Lung (tissue), 12 donors: ENCODE data around the gene KBTBD4. TPM values are rescaled to one million over a fixed set of nuclear protein-coding genes. Genes with fewer than 3 reads are reported as not detected.

Source experiments
- ATAC-seq: fragments of 200-7000 bp; cut with Tn5 transposase; one replicate; pipeline ENCODE4 v1.9.1; 2020; ENCODE audit warnings: moderate number of reproducible peaks; ENCODE audit not compliant: insufficient read depth, low FRiP score
- DNase-seq, 3 donors: peaks; one replicate each; pipeline ENCODE4 v3.0.0-alpha.2; 2013 to 2017
- H3K27ac ChIP-seq, 2 donors: one replicate each; pipeline ENCODE4 v1.5.1; 2013; ENCODE audit warnings: mild to moderate bottlenecking in 2 of 2, moderate library complexity in 2 of 2, control low read depth in 1 of 2, inconsistent platforms in 1 of 2, low read depth in 1 of 2, low read length in 1 of 2
- H3K27me3 ChIP-seq, 3 donors: one replicate each; pipeline ENCODE4 v1.5.1; 2013; ENCODE audit warnings: low read length in 2 of 3; ENCODE audit not compliant: control insufficient read depth in 3 of 3, insufficient read depth in 3 of 3
- H3K36me3 ChIP-seq, 4 donors: one replicate each; pipeline ENCODE4 v1.5.1; 2013; ENCODE audit warnings: low read length in 4 of 4, mild to moderate bottlenecking in 1 of 4, moderate library complexity in 1 of 4; ENCODE audit not compliant: control insufficient read depth in 4 of 4, insufficient read depth in 4 of 4
- H3K4me1 ChIP-seq, 5 donors: one replicate each; pipeline ENCODE4 v1.5.1; 2013; ENCODE audit warnings: low read length in 5 of 5, mild to moderate bottlenecking in 2 of 5, moderate library complexity in 1 of 5; ENCODE audit not compliant: control insufficient read depth in 5 of 5, insufficient read depth in 5 of 5
- H3K4me3 ChIP-seq: one replicate; pipeline ENCODE4 v1.5.1; 2013; ENCODE audit warnings: mild to moderate bottlenecking, control low read depth, moderate library complexity
- H3K9ac ChIP-seq, 2 donors: one replicate each; pipeline ENCODE4 v1.5.1; 2013; ENCODE audit warnings: low read length in 2 of 2, control low read depth in 1 of 2; ENCODE audit not compliant: insufficient read depth in 1 of 2
- H3K9me3 ChIP-seq, 4 donors: one replicate each; pipeline ENCODE4 v1.5.1; 2013; ENCODE audit warnings: low read length in 3 of 4, mild to moderate bottlenecking in 1 of 4, moderate library complexity in 1 of 4; ENCODE audit not compliant: control insufficient read depth in 4 of 4, insufficient read depth in 3 of 4
- CTCF ChIP-seq: IDR thresholded peaks from 2 replicates; pipeline ENCODE4 v1.5.1; 2012; ENCODE audit warnings: mild to moderate bottlenecking; ENCODE audit errors: control extremely low read depth, extremely low read depth
- WGBS, 2 donors: extraction: QIAGEN DNeasy Blood & Tissue Kit; methylation state at CpG; one replicate each; pipeline ENCODE4 v1.1.7; 2013; 5-methylcytosine and 5-hydroxymethylcytosine counted together
- polyA plus RNA-seq, 2 donors: library from polyadenylated mRNA; stranded (reverse); fragments of 200-250 nt; gene quantifications; one replicate each; pipeline ENCODE4 v1.2.1, GENCODE V29; 2013
- total RNA-seq, 2 donors: library from RNA; depleted of rRNA in 1 of 2; stranded (reverse); fragments of >200 nt in 1 of 2; gene quantifications; one replicate each; pipeline ENCODE4 v1.2.1, GENCODE V29; 2014 to 2021
- donor health status: control.
- donor health status: control.
- donor health status: Bipolar disorder and iron deficiency.
- donor health status: healthy.
- donor health status: DM: yes; HTN: yes; CAD: no.

The KBTBD4 gene
- total and polyA plus RNA-seq, 4 donors = 5.8 to 17.1 (median 15.9) TPM

- WGBS, 2 donors = 50 to 51% methylated on average over 2 of the region's 2 CpGs
- H3K27ac ChIP-seq = peak overlapping the region in 1 of 2 donors; percentile 59
Observed at GRCh38 chr11:47539681-47540039, 39.1 kb downstream of the KBTBD4 start.

GRCh38 chr11:47538741-47539565, 39.8 kb downstream of the KBTBD4 start:
- Histone ChIP-seq H3K4me3 (no peak overlapping the region), H3K9ac (no peak overlapping the region), H3K36me3 (peaks cover 0 to 2% (median 0%) of the 10 kb centered on the region in 4 donors), H3K27ac (no peak overlapping the region), H3K27me3 (no peaks in the 10 kb centered on the region), H3K9me3 (no peaks in the 10 kb centered on the region), H3K4me1 (peaks cover 10 to 47% (median 23%) of the 10 kb centered on the region in 5 donors)
- DNase-seq = peak; percentile 65 to 91 (median 87)
- 72 to 76% methylated on average over 10 of the region's 10 CpGs for WGBS, 2 donors
- no peak for TF ChIP-seq CTCF
- no peak for ATAC-seq

More at GRCh38 chr11:47539681-47540039, 39.1 kb downstream of the KBTBD4 start:
- Histone ChIP-seq H3K27me3 (no peaks in the 10 kb centered on the region), H3K9ac (no peak overlapping the region), H3K4me1 (peaks cover 10 to 47% (median 23%) of the 10 kb centered on the region in 5 donors), H3K4me3 (no peak overlapping the region), H3K9me3 (no peaks in the 10 kb centered on the region), H3K36me3 (peaks cover 0 to 3% (median 0%) of the 10 kb centered on the region in 4 donors)
- TF ChIP-seq CTCF = no peak
- DNase-seq (no peak), ATAC-seq (no peak)

GRCh38 chr11:47536915-47537314, 41.9 kb downstream of the KBTBD4 start:
- no peak overlapping the region for H3K27ac ChIP-seq
- no peaks in the 10 kb centered on the region for H3K27me3 ChIP-seq
- TF ChIP-seq CTCF = no peak
- WGBS, 2 donors = 86 to 87% methylated on average over 3 of the region's 3 CpGs
- ATAC-seq (no peak), DNase-seq (peak in 2 of 3 donors; percentile 78 to 90)
- H3K4me3 ChIP-seq = no peak overlapping the region
- H3K9ac ChIP-seq = no peak overlapping the region
- H3K36me3 ChIP-seq = peaks cover 0 to 2% (median under 1%) of the 10 kb centered on the region in 4 donors
- H3K4me1 ChIP-seq = peaks cover 10 to 41% (median 23%) of the 10 kb centered on the region in 5 donors
- H3K9me3 ChIP-seq = no peaks in the 10 kb centered on the region
